ENCODE data around the gene GATA3.

GATA3 gene

DNA sequence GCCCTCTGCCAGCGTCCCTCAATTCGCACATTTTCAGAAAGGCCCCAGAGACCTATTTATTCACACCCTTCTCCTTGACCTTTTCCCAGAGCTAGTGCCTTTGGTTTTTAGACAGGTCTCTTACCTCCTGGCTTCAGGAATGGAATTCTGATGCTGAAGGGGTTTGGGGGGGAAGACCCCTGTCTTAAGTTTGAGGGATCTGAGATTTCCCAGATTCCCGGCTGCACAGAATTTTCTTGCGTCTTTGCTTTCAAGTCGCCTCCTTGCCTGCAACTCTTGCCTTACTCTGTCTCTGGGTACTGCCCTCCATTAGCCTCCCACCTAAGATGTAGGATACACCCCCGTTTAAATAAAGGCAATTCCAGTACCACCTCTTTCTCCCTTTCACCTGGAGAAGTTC is 1.9 kb downstream of the GATA3 start:
- Histone ChIP-seq H3K36me3 (ENCODE audit: control insufficient read depth, insufficient read depth, low read length) (peaks cover 6% of the 10 kb centered on the region), H3K4me3 (replicated peaks; ENCODE audit: low read depth, low read length) (peak overlapping the region; percentile 76), H3K27me3 (replicated peaks; ENCODE audit: control insufficient read depth, insufficient read depth, low read length) (no peaks in the 10 kb centered on the region)
- no peak for TF ChIP-seq CTCF (IDR thresholded peaks at IDR 0.05; ENCODE audit: insufficient read depth, low read length, poor library complexity, severe bottlenecking)
- no peak for DNase-seq (ENCODE audit: extremely low read depth, insufficient read length)

DNA sequence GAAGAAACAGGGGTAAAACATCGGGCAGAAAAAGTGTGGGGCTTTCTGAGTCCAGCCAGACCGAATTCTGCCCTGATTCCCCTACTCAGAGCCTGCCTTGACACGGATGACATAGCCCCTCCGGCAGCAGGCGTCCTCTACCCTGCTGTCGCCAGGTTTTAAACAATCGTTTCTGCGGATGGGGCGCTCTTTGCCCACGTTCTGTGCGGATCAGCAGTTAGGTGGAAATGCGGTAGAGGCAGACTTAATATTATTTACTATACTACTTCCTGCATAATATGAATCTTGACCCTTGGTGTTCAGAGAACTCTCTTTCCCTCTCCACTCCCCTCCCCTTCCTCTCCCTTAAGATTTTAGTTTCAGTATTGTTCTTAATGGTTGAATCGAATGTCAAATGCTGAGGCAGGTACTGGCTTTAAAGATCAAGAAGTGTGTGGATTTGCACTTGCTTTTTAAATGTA is 2.4 kb downstream of the GATA3 start:
- Histone ChIP-seq H3K36me3 (ENCODE audit: control insufficient read depth, insufficient read depth, low read length) (peaks cover 6% of the 10 kb centered on the region), H3K27me3 (replicated peaks; ENCODE audit: control insufficient read depth, insufficient read depth, low read length) (no peaks in the 10 kb centered on the region), H3K4me3 (replicated peaks; ENCODE audit: low read depth, low read length) (peak overlapping the region; percentile 76)
- peak; percentile 31 for TF ChIP-seq CTCF (IDR thresholded peaks at IDR 0.05; ENCODE audit: insufficient read depth, low read length, poor library complexity, severe bottlenecking)
- peak; percentile 38 for DNase-seq (ENCODE audit: extremely low read depth, insufficient read length)

GRCh38 chr10:8057636-8058273 is 3.3 kb downstream of the GATA3 start:
- TF ChIP-seq CTCF (IDR thresholded peaks at IDR 0.05; ENCODE audit: insufficient read depth, low read length, poor library complexity, severe bottlenecking), result no peak
- no peak for DNase-seq (ENCODE audit: extremely low read depth, insufficient read length)
- Histone ChIP-seq H3K4me3 (replicated peaks; ENCODE audit: low read depth, low read length) (peak overlapping the region; percentile 76; the same call in 1 of the 2 replicates), H3K27me3 (replicated peaks; ENCODE audit: control insufficient read depth, insufficient read depth, low read length) (no peaks in the 10 kb centered on the region), H3K36me3 (ENCODE audit: control insufficient read depth, insufficient read depth, low read length) (peaks cover 6% of the 10 kb centered on the region)

- Histone ChIP-seq H3K27me3 (replicated peaks; ENCODE audit: control insufficient read depth, insufficient read depth, low read length) (no peaks in the 10 kb centered on the region), H3K4me3 (replicated peaks; ENCODE audit: low read depth, low read length) (no peak overlapping the region), H3K36me3 (ENCODE audit: control insufficient read depth, insufficient read depth, low read length) (peaks cover 6% of the 10 kb centered on the region)
- no peak for DNase-seq (ENCODE audit: extremely low read depth, insufficient read length)
- TF ChIP-seq CTCF (IDR thresholded peaks at IDR 0.05; ENCODE audit: insufficient read depth, low read length, poor library complexity, severe bottlenecking), result no peak
Measured at GRCh38 chr10:8058274-8059111, 4.0 kb downstream of the GATA3 start.

DNA sequence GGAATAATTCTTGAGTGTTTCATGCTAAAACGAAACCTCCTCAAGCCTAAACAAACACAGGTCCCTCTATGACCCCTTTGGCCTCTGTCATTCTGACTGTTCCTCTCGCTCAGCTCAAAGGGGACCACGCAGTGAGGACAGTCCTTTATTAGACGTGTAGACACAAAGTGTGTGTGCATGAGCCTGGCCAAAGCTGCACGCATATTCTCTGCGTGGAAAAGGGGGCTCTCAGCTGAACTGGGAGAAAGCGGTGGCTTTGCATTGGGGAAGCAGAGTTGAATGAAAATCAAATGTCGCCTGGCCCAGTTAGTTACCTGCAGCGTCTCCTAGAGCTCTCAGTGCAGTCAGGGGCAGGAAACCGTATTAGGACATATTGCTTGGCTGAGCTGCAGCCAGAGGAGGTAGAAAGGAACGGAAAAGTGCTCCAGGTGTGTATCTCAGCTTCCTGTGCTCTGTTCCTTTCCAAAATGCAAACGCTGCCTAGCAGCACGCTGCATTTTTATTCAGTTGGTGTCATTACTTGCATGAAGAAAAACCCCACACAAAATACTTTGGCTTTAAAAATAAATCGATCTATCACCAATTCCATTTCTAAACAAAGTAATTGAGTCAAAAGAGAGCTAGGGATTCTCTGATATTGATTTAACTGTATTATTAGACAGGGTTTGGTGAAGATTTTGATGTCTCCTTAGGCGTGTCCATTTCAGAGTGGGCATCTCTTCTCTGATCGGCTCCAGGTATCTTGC is 4.9 kb downstream of the GATA3 start:
- H3K36me3 ChIP-seq (ENCODE audit: control insufficient read depth, insufficient read depth, low read length), result peaks cover 9% of the 10 kb centered on the region
- no peak overlapping the region for H3K4me3 ChIP-seq (replicated peaks; ENCODE audit: low read depth, low read length)
- TF ChIP-seq CTCF (IDR thresholded peaks at IDR 0.05; ENCODE audit: insufficient read depth, low read length, poor library complexity, severe bottlenecking), result no peak
- DNase-seq (ENCODE audit: extremely low read depth, insufficient read length), result no peak
- H3K27me3 ChIP-seq (replicated peaks; ENCODE audit: control insufficient read depth, insufficient read depth, low read length), result no peaks in the 10 kb centered on the region

All from GM06990 (cell line).